Neural cell (in vitro differentiated cells): Measurements from ENCODE around the gene SLC34A1.

Experiments
- CTCF ChIP-seq: fragments of 450-650 bp; IDR thresholded peaks from 2 replicates; pipeline ENCODE4 v1.5.1; 2014; ENCODE audit warnings: antibody characterized with exemption, mild to moderate bottlenecking, moderate library complexity; ENCODE audit not compliant: poor library complexity, severe bottlenecking
- EP300 ChIP-seq: fragments of 450-650 bp; conservative IDR thresholded peaks from 2 replicates; pipeline ENCODE4 v1.6.1; 2014; ENCODE audit warnings: antibody characterized with exemption, mild to moderate bottlenecking, moderate library complexity; ENCODE audit not compliant: poor library complexity, severe bottlenecking
- EZH2 ChIP-seq: fragments of 200-600, 300-800 bp; shearing (Covaris generic), sonication (generic); IDR thresholded peaks from 2 replicates; pipeline ENCODE4 v1.6.1; 2014; ENCODE audit warnings: antibody characterized with exemption, low read length, borderline replicate concordance, mild to moderate bottlenecking; ENCODE audit not compliant: insufficient read depth, poor library complexity, severe bottlenecking
- MXI1 ChIP-seq: fragments of 450-650 bp; conservative IDR thresholded peaks from 2 replicates; pipeline ENCODE4 v1.6.1; 2014; ENCODE audit warnings: antibody characterized with exemption, mild to moderate bottlenecking; ENCODE audit not compliant: poor library complexity, severe bottlenecking
- POLR2AphosphoS5 ChIP-seq: IDR thresholded peaks from 2 replicates; pipeline ENCODE4 v1.6.1; 2012
- RAD21 ChIP-seq: fragments of 450-650 bp; conservative IDR thresholded peaks from 2 replicates; pipeline ENCODE4 v1.6.1; 2014; ENCODE audit warnings: antibody characterized with exemption, mild to moderate bottlenecking, moderate library complexity
- REST ChIP-seq: IDR thresholded peaks from 2 replicates; pipeline ENCODE4 v1.6.1; 2012; ENCODE audit warnings: borderline replicate concordance
- SMC3 ChIP-seq: fragments of 450-650 bp; conservative IDR thresholded peaks from 2 replicates; pipeline ENCODE4 v1.6.1; 2014; ENCODE audit warnings: antibody characterized with exemption, mild to moderate bottlenecking, moderate library complexity; ENCODE audit not compliant: poor library complexity
- TAF1 ChIP-seq: IDR thresholded peaks from 2 replicates; pipeline ENCODE4 v1.6.1; 2012; ENCODE audit warnings: low read depth

GRCh38 chr5:177365845-177366527, 18.2 kb upstream of the SLC34A1 start:
- TF ChIP-seq CTCF (no peak), EP300 (no peak), REST (no peak), MXI1 (no peak), TAF1 (no peak), EZH2 (no peak), RAD21 (no peak), POLR2AphosphoS5 (no peak), SMC3 (no peak)
